Measurements from ENCODE around the gene SCFD2. TPM values are rescaled to one million over a fixed set of nuclear protein-coding genes. Genes with fewer than 3 reads are reported as not detected.

SCFD2 gene
- total and polyA plus RNA-seq, 9 donors = 5.1 to 42.1 (median 13.5) TPM

DNA sequence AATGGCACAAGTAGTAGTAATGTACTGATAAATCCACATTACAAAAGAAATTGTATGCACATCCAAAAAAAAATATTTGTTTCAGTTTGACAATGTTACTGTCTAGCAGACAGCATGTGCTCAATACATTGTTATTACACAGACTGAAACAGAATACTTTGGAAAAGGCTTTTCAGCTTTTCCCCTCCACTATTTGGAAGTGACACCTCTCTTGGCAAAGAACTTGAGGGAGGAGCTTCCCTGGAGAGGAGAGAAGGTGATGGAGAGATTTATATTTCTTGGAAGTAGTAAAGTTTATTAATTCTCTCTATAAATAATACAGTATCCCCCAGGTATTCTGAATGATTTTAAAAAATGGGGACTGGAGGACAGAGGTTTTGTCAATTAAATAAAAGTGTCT is 131.8 kb downstream of the SCFD2 start:
- intact Hi-C loops (cut with DNase I) = no loop called here
- Histone ChIP-seq H3K4me1 (ENCODE audit: insufficient read depth) (no peaks in the 10 kb centered on the region), H3K9me3 (no peaks in the 10 kb centered on the region), H3K4me3 (no peak overlapping the region), H3K36me3 (no peaks in the 10 kb centered on the region), H3K27me3 (no peaks in the 10 kb centered on the region), H3K27ac (no peak overlapping the region)
- TF ChIP-seq POLR2A (IDR thresholded peaks at IDR 0.05) (no peak), EP300 (IDR thresholded peaks at IDR 0.05) (no peak)
- TF ChIP-seq, protein P1, sequence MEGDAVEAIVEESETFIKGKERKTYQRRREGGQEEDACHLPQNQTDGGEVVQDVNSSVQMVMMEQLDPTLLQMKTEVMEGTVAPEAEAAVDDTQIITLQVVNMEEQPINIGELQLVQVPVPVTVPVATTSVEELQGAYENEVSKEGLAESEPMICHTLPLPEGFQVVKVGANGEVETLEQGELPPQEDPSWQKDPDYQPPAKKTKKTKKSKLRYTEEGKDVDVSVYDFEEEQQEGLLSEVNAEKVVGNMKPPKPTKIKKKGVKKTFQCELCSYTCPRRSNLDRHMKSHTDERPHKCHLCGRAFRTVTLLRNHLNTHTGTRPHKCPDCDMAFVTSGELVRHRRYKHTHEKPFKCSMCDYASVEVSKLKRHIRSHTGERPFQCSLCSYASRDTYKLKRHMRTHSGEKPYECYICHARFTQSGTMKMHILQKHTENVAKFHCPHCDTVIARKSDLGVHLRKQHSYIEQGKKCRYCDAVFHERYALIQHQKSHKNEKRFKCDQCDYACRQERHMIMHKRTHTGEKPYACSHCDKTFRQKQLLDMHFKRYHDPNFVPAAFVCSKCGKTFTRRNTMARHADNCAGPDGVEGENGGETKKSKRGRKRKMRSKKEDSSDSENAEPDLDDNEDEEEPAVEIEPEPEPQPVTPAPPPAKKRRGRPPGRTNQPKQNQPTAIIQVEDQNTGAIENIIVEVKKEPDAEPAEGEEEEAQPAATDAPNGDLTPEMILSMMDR (IDR thresholded peaks at IDR 0.05) = no peak
- DNase-seq = no peak

DNA sequence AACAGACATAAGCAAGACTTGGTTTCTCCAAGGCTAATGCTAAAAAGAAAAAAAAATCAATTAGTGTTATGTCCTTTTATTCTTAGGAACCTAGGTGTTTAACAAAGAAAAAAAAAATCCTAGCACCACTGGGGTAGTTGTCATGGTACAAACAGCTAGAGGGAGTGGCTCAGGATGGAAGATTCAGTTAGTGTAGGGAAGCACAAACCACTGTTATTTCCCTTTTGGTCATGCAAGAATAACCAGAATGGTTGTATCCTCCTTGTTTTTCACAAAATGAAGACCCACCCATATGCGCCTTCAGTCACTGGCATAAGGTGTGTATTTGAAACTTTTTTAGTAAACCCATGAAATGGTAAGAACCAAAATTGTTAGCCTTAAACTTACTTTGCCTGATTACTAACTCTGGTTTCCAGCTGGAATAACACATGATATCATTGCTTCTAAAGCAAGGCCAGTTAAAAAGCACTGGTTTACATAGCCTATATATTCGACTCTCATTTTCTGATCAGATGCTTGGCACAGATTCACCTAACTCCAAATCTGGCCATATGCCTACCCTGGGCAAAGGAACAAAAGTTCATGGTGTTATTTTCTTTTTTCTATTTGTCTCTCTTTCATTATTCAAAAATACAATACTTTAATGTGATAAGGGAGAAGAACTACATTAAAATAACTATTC is 132.6 kb downstream of the SCFD2 start:
- H3K27ac ChIP-seq = no peak overlapping the region
- intact Hi-C loops (cut with DNase I) = no loop called here
- H3K36me3 ChIP-seq = no peaks in the 10 kb centered on the region
- no peaks in the 10 kb centered on the region for H3K27me3 ChIP-seq
- no peak overlapping the region for H3K4me3 ChIP-seq
- H3K4me1 ChIP-seq (ENCODE audit: insufficient read depth) = no peaks in the 10 kb centered on the region
- no peak for DNase-seq
- H3K9me3 ChIP-seq = no peaks in the 10 kb centered on the region
- 54 to 60% (median 59%) methylated on average over 2 of the region's 2 CpGs for WGBS, 3 donors
- TF ChIP-seq, protein P1 (IDR thresholded peaks at IDR 0.05) = no peak
- TF ChIP-seq POLR2A (IDR thresholded peaks at IDR 0.05) (no peak), EP300 (IDR thresholded peaks at IDR 0.05) (no peak)

DNA sequence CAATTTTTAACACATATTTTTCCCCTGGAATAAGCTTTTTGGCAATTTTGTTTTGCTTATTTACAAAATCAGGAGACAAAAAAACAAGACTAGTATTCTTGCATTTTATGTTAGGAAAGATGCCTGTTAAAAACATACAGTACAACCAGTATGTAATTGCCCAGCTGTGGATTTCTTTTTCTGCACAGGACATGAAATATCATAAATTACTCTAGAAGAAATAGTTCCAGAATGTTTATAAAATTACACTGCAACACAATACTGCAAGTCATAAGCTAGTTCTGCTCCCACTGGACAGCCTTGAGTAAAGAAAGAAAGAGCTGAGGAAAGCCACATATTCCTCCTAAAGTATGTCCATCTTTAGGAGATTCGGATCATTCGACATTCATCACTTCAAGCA is 133.5 kb downstream of the SCFD2 start:
- DNase-seq = no peak
- intact Hi-C loops (cut with DNase I) = no loop called here
- 89 to 96% (median 93%) methylated on average over 2 of the region's 2 CpGs for WGBS, 3 donors
- Histone ChIP-seq H3K36me3 (no peaks in the 10 kb centered on the region), H3K4me1 (ENCODE audit: insufficient read depth) (no peaks in the 10 kb centered on the region), H3K27me3 (no peaks in the 10 kb centered on the region), H3K27ac (no peak overlapping the region), H3K4me3 (no peak overlapping the region), H3K9me3 (no peaks in the 10 kb centered on the region)
- TF ChIP-seq, protein P1 (IDR thresholded peaks at IDR 0.05) = no peak
- TF ChIP-seq POLR2A (IDR thresholded peaks at IDR 0.05) = no peak
- TF ChIP-seq EP300 (IDR thresholded peaks at IDR 0.05) = no peak

DNA sequence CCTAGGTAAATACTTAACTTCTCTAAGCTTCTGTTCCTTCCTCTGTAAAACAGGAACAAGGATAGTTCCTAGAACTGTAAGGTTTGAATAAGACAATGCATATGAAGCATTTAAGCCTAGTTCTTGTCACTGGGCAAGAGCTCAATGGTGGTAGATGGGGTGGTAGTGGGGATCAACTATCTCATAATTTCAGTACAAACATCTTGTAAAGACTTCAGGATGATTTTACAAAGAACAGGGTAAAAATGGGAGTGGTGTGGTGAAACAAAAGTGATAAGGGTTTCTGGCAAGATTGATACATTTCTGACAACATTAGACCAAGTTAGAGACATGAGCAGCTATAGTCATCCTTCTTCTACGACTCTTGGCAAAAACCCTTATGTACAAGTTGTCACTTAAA is 137.8 kb downstream of the SCFD2 start:
- WGBS, 3 donors = 97 to 98% (median 98%) methylated on average over 1 of the region's 1 CpG
- H3K27ac ChIP-seq = no peak overlapping the region
- H3K27me3 ChIP-seq = no peaks in the 10 kb centered on the region
- H3K4me3 ChIP-seq = no peak overlapping the region
- H3K4me1 ChIP-seq (ENCODE audit: insufficient read depth) = no peaks in the 10 kb centered on the region
- DNase-seq = no peak
- no peaks in the 10 kb centered on the region for H3K9me3 ChIP-seq
- intact Hi-C loops (cut with DNase I) = no loop called here
- no peaks in the 10 kb centered on the region for H3K36me3 ChIP-seq
- TF ChIP-seq, protein P1 (IDR thresholded peaks at IDR 0.05) = no peak
- TF ChIP-seq EP300 (IDR thresholded peaks at IDR 0.05) (no peak), POLR2A (IDR thresholded peaks at IDR 0.05) (no peak)

Data from ovary (tissue), 9 donors.